Muscle of leg (tissue), 16 donors: ENCODE measurements around the gene HELT. TPM values are rescaled to one million over a fixed set of nuclear protein-coding genes. Genes with fewer than 3 reads are reported as not detected.
"Not testable (repeated sequence)": the region's sequence is repeated elsewhere in the genome, so short reads cannot be mapped to it uniquely, and the experiment has no call there.

Source experiments
- DNase-seq: peaks from one replicate; pipeline ENCODE4 v3.0.0; 2013
- H3K27ac ChIP-seq: one replicate; pipeline ENCODE4 v1.5.1; 2013; ENCODE audit warnings: mild to moderate bottlenecking, low read length, control low read depth
- H3K27me3 ChIP-seq: one replicate; pipeline ENCODE4 v1.6.1; 2013; ENCODE audit warnings: low read length; ENCODE audit not compliant: control insufficient read depth, insufficient read depth
- H3K36me3 ChIP-seq: one replicate; pipeline ENCODE4 v1.6.1; 2013; ENCODE audit warnings: low read length; ENCODE audit not compliant: control insufficient read depth, insufficient read depth
- H3K4me1 ChIP-seq: one replicate; pipeline ENCODE4 v1.6.1; 2013; ENCODE audit warnings: low read length; ENCODE audit not compliant: control insufficient read depth, insufficient read depth
- H3K4me3 ChIP-seq: one replicate; pipeline ENCODE4 v1.5.1; 2013; ENCODE audit warnings: low read length, control low read depth
- H3K9me3 ChIP-seq: replicated peaks from 2 replicates; pipeline ENCODE4 v1.6.1; 2013; ENCODE audit warnings: low read depth, low read length; ENCODE audit not compliant: control insufficient read depth
- WGBS: methylation state at CpG from one replicate; pipeline ENCODE4 v1.1.5; 2013; ENCODE audit warnings: missing lambda C conversion rate; ENCODE audit not compliant: insufficient coverage; 5-methylcytosine and 5-hydroxymethylcytosine counted together
- long read RNA-seq, 11 donors: transcript quantifications; one replicate each; lab custom pipeline, GENCODE V29; 2026
- polyA plus RNA-seq, 8 donors: library from polyadenylated mRNA; unstranded; fragments of 120-200 nt; gene quantifications; one replicate each; pipeline versions ENCODE4 v1.2.1 to v1.2.3, GENCODE V29; 2013; ENCODE audit warnings: inconsistent platforms in 1 of 8, low replicate concordance in 1 of 8; ENCODE audit not compliant: insufficient read length in 8 of 8, insufficient read depth in 1 of 8
- total RNA-seq: library from RNA; stranded (reverse); fragments of 120-200 nt; gene quantifications from one replicate; pipeline ENCODE4 v1.2.4, GENCODE V29; 2013

Gene HELT
- total RNA-seq (not detected), polyA plus RNA-seq (not detected)
- long read RNA-seq, donor 1 = 0 reads
- long read RNA-seq, donor 2 = 0 reads
- long read RNA-seq, donor 3 = 0 reads
- long read RNA-seq, donor 4 = 0 reads
- long read RNA-seq, donor 5 = 0 reads
- long read RNA-seq, donor 6 = 0 reads
- long read RNA-seq, donor 7 = 0 reads
- long read RNA-seq, donor 8 = 0 reads
- long read RNA-seq, donor 9 = 0 reads
- long read RNA-seq, donor 10 = 0 reads
- long read RNA-seq, donor 11 = 0 reads

DNA sequence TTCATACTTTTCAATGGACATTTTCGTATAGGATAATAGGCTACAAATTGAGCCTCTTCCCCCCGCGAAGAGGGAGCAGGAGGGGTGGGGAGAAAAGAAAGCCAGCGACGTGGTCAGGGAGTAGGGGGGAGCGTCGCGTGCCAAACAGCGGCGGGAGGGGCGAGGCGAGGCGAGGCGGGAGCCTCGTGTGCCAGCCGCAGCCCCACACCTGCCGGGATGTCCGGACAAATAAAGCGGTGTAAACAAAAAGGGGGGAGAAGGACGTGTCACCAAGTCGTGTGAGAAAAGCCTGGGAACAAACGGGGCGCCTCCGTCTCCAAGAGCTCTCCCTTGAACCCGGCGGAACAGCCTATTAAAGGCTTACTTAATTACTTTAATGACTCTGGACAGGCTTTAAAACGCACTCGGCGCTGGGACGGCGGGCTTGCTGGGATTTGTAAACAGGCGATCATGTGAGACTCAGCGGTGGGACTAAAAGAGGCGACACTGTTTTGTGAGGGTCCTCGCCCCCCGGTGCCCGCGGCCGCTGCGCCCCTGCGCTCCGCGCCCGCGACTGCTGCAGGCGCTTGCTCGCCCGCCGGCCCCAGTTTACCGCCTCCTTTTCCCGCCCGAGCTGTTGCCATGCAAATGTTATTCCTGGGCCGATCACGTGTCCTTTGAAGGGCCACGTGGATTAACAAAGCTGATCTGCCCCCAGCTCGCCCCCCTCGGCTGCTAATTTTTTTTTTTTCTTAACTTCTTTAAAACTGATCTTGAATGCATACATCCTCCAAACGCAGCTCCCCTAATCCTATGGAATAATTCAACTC is at the start of gene HELT:
Gene HELT, plus strand, starts transcription at position 527 of the 809 bp plus-strand sequence. CDS start 439 bp downstream, outside the sequence.
- no peak within 1 kb of the TSS for H3K27ac ChIP-seq
- under 1% methylated on average over 50 of the region's 58 CpGs for whole genome bisulfite sequencing
- no peaks in the 10 kb centered on the region for H3K9me3 ChIP-seq
- DNase-seq = no peak
- H3K27me3 ChIP-seq = peaks cover 92% of the 10 kb centered on the region
- no peaks in the 10 kb centered on the region for H3K36me3 ChIP-seq
- peaks cover 13% of the 10 kb centered on the region for H3K4me1 ChIP-seq
- H3K4me3 ChIP-seq = no peak within 1 kb of the TSS

DNA sequence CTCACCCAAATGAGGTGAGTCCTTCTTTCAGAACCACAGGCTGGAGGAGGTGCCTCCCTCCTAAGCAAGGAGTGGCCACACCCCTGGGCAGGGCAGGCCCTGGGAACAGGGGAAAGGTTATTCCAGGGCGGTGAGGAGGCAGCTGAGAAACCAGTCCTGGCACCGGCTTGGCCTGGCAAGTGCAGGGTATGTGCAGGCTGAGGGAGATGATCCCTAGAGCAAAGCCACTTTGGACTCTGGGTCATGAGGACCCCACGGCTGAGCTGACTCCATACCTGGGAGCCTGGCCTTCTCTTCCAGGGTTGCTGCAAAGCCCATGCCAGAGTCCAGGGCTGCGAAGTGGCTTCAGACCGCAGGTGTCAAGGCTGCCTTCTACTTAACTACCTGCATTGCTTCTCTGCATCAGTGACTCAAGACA is 49.5 kb upstream of the HELT start:
- Histone ChIP-seq H3K27me3 (no peaks in the 10 kb centered on the region), H3K4me1 (no peaks in the 10 kb centered on the region), H3K4me3 (no peak overlapping the region), H3K9me3 (peaks cover 4% of the 10 kb centered on the region), H3K27ac (no peak overlapping the region), H3K36me3 (no peaks in the 10 kb centered on the region)
- no peak for DNase-seq
- WGBS = 91% methylated on average over 4 of the region's 5 CpGs

GRCh38 chr4:184969610-184970009 is 48.7 kb upstream of the HELT start:
- no peak for DNase-seq

GRCh38 chr4:184972991-184973390 is 45.3 kb upstream of the HELT start:
- H3K27me3 ChIP-seq = no peaks in the 10 kb centered on the region
- no peaks in the 10 kb centered on the region for H3K4me1 ChIP-seq
- H3K27ac ChIP-seq = no peak overlapping the region
- H3K9me3 ChIP-seq = peaks cover 4% of the 10 kb centered on the region
- H3K4me3 ChIP-seq = no peak overlapping the region
- DNase-seq = no peak
- no peaks in the 10 kb centered on the region for H3K36me3 ChIP-seq
- no CpG with 5 or more reads among the region's 7 CpGs for WGBS

More at GRCh38 chr4:184969610-184970009, 48.7 kb upstream of the HELT start:
- H3K4me1 ChIP-seq = no peaks in the 10 kb centered on the region
- no peak overlapping the region for H3K27ac ChIP-seq
- no peaks in the 10 kb centered on the region for H3K36me3 ChIP-seq
- 89% methylated on average over 5 of the region's 5 CpGs for WGBS
- peaks cover 4% of the 10 kb centered on the region for H3K9me3 ChIP-seq
- no peak overlapping the region for H3K4me3 ChIP-seq
- H3K27me3 ChIP-seq = no peaks in the 10 kb centered on the region

DNA sequence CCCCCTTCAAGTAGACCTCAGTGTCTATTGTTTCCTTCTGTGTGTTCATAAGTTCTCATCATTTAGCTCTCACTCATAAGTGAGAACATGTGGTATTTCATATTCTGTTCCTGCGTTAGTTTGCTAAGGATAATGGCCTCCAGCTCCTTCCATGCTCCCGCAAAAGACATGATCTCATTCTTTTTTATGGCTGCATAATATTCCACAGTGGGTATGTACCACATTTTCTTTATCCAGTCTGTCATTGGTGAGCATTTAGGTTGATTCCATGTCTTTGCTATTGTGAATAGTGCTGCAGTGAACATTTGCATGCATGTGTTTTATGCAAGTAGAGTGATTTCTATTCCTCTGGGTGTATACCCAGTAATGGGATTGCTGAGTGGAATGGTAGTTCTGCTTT is 41.9 kb upstream of the HELT start:
- H3K27me3 ChIP-seq, H3K9me3 ChIP-seq, H3K4me3 ChIP-seq, H3K4me1 ChIP-seq, DNase-seq, H3K27ac ChIP-seq, H3K36me3 ChIP-seq: not testable (repeated sequence)
- no CpG with 5 or more reads among the region's 2 CpGs for WGBS

GRCh38 chr4:184977747-184978146 is 40.5 kb upstream of the HELT start:
- DNase-seq = no peak
- WGBS = no CpG with 5 or more reads among the region's 3 CpGs
- H3K4me3 ChIP-seq = no peak overlapping the region
- no peaks in the 10 kb centered on the region for H3K9me3 ChIP-seq
- no peaks in the 10 kb centered on the region for H3K36me3 ChIP-seq
- no peaks in the 10 kb centered on the region for H3K4me1 ChIP-seq
- H3K27me3 ChIP-seq = no peaks in the 10 kb centered on the region
- no peak overlapping the region for H3K27ac ChIP-seq

DNA sequence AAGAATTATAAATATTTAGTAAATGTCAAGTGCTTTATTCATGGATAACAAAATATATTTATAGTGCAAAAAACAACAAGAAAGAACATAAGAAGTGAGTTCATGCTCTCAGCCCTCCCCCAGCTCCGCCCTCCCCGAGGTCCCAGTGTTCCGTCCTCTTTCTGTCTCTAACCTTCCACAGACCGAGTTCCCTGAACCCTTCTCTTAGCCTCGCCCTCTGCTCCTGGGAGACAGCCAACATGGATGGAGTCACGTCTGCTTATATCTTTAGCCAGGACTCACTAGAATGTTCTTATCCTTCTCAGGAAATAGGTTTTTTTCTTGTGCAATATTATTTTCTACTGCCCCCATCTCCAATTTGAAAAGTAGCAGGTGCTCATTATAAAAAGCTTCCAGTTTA is 40.1 kb upstream of the HELT start:
- peak; percentile 25 for DNase-seq
- Histone ChIP-seq H3K4me1 (no peaks in the 10 kb centered on the region), H3K27ac (no peak overlapping the region), H3K4me3 (no peak overlapping the region), H3K9me3 (no peaks in the 10 kb centered on the region), H3K27me3 (no peaks in the 10 kb centered on the region), H3K36me3 (no peaks in the 10 kb centered on the region)
- WGBS = 36% methylated on average over 5 of the region's 6 CpGs

GRCh38 chr4:184979461-184980124 is 38.7 kb upstream of the HELT start:
- no peak for DNase-seq
- H3K9me3 ChIP-seq = no peaks in the 10 kb centered on the region
- no peaks in the 10 kb centered on the region for H3K36me3 ChIP-seq
- WGBS = 70% methylated on average over 15 of the region's 18 CpGs
- no peak overlapping the region for H3K27ac ChIP-seq
- H3K4me3 ChIP-seq = no peak overlapping the region
- peaks cover 2% of the 10 kb centered on the region for H3K27me3 ChIP-seq
- H3K4me1 ChIP-seq = peaks cover 2% of the 10 kb centered on the region

- DNase-seq = no peak
- Histone ChIP-seq H3K9me3 (no peaks in the 10 kb centered on the region), H3K36me3 (no peaks in the 10 kb centered on the region), H3K4me3 (no peak overlapping the region), H3K27ac (no peak overlapping the region), H3K27me3 (peaks cover 2% of the 10 kb centered on the region), H3K4me1 (peaks cover 2% of the 10 kb centered on the region)
- WGBS = 100% methylated on average over 3 of the region's 6 CpGs
Observed at GRCh38 chr4:184980261-184980660, 38.0 kb upstream of the HELT start.
